Neural progenitor cell (in vitro differentiated cells): ENCODE results near the gene MTCP1. TPM values are rescaled to one million over a fixed set of nuclear protein-coding genes. Genes with fewer than 3 reads are reported as not detected.
A peak's percentile ranks its signal among the peaks of the same experiment; 100 is the strongest.

Source experiments
- DNase-seq: peaks from one replicate; pipeline ENCODE4 v3.0.0-alpha.2; 2016; ENCODE audit warnings: low spot score
- H2AFZ ChIP-seq: fragments of 200-600 bp; sonication (generic); replicated peaks from 2 replicates; pipeline ENCODE4 v1.6.1; 2016; ENCODE audit warnings: antibody characterized with exemption
- H3F3A ChIP-seq: fragments of 200-600 bp; sonication (generic); 2 replicates; pipeline ENCODE4 v1.6.1; 2016; ENCODE audit warnings: antibody characterized with exemption, low read depth
- H3K27ac ChIP-seq: fragments of 200-600 bp; sonication (generic); 2 replicates; pipeline ENCODE4 v1.5.1; 2016; ENCODE audit warnings: mild to moderate bottlenecking
- H3K27me3 ChIP-seq: fragments of 200-600 bp; sonication (generic); 2 replicates; pipeline ENCODE4 v1.6.1; 2016; ENCODE audit warnings: mild to moderate bottlenecking, moderate library complexity
- H3K36me3 ChIP-seq: fragments of 200-600 bp; sonication (generic); 2 replicates; pipeline ENCODE4 v1.5.1; 2016
- H3K4me1 ChIP-seq: fragments of 200-600 bp; sonication (generic); 2 replicates; pipeline ENCODE4 v1.6.1; 2016; ENCODE audit warnings: mixed run types
- H3K4me2 ChIP-seq: fragments of 200-600 bp; sonication (generic); 2 replicates; pipeline ENCODE4 v1.6.1; 2016
- H3K4me3 ChIP-seq: fragments of 200-600 bp; sonication (generic); 2 replicates; pipeline ENCODE4 v1.5.1; 2016
- H3K79me2 ChIP-seq: fragments of 200-600 bp; sonication (generic); 2 replicates; pipeline ENCODE4 v1.6.1; 2016; ENCODE audit warnings: low read depth
- H3K9ac ChIP-seq: fragments of 200-600 bp; sonication (generic); 2 replicates; pipeline ENCODE4 v1.6.1; 2016
- H3K9me3 ChIP-seq: fragments of 200-600 bp; sonication (generic); 2 replicates; pipeline ENCODE4 v1.5.1; 2016; ENCODE audit warnings: low read depth
- H4K20me1 ChIP-seq: fragments of 200-600 bp; sonication (generic); 2 replicates; pipeline ENCODE4 v1.6.1; 2016; ENCODE audit warnings: low read depth
- H3K27ac Mint-ChIP-seq: 3 replicates; pipeline ENCODE4 v1.8.0; 2021; ENCODE audit warnings: mixed read lengths
- H3K27me3 Mint-ChIP-seq: 2 replicates; pipeline ENCODE4 v1.8.0; 2022; ENCODE audit warnings: low read depth, mild to moderate bottlenecking, inconsistent platforms, moderate library complexity, mixed read lengths; ENCODE audit not compliant: insufficient read depth
- H3K36me3 Mint-ChIP-seq: 3 replicates; pipeline ENCODE4 v1.8.0; 2021; ENCODE audit warnings: mixed read lengths
- H3K4me1 Mint-ChIP-seq: 3 replicates; pipeline ENCODE4 v1.8.0; 2021; ENCODE audit warnings: mixed read lengths
- H3K4me3 Mint-ChIP-seq: 3 replicates; pipeline ENCODE4 v1.8.0; 2021; ENCODE audit warnings: mild to moderate bottlenecking, moderate library complexity, mixed read lengths
- H3K9me3 Mint-ChIP-seq: 3 replicates; pipeline ENCODE4 v1.8.0; 2020; ENCODE audit warnings: mixed read lengths
- CTCF ChIP-seq: fragments of 200-600 bp; sonication (generic); IDR thresholded peaks from 2 replicates; pipeline ENCODE4 v1.5.1; 2017; ENCODE audit warnings: antibody characterized with exemption, mild to moderate bottlenecking
- EZH2 ChIP-seq: fragments of 200-600 bp; sonication (generic); IDR thresholded peaks from 2 replicates; pipeline ENCODE4 v1.6.1; 2017; ENCODE audit warnings: antibody characterized with exemption, mild to moderate bottlenecking, moderate library complexity
- EZH2phosphoT487 ChIP-seq: fragments of 200-600 bp; sonication (generic); IDR thresholded peaks from 2 replicates; pipeline ENCODE4 v1.6.1; 2017; ENCODE audit warnings: antibody characterized with exemption
- total RNA-seq: library from RNA; depleted of rRNA; stranded (reverse); fragments of >200 nt; gene quantifications from 2 replicates; pipeline ENCODE4 v1.2.3, GENCODE V29; 2015; ENCODE audit warnings: low replicate concordance

Gene MTCP1
- total RNA-seq, 1 donor from 2014 or later: 1.2 TPM

- peaks cover 9% of the 10 kb centered on the region for H3K9me3 Mint-ChIP-seq
- Histone ChIP-seq H3K36me3 (no peaks in the 10 kb centered on the region), H3K9ac (peak within 1 kb of the TSS; percentile 79), H3K4me3 (peak within 1 kb of the TSS; percentile 75), H3K27me3 (no peaks in the 10 kb centered on the region), H2AFZ (peak within 1 kb of the TSS; percentile 77), H4K20me1 (no peaks in the 10 kb centered on the region), H3K9me3 (no peaks in the 10 kb centered on the region), H3F3A (peaks cover 12% of the 10 kb centered on the region), H3K79me2 (peaks cover 9% of the 10 kb centered on the region), H3K4me1 (peaks cover 6% of the 10 kb centered on the region), H3K4me2 (peak within 1 kb of the TSS; percentile 87), H3K27ac (peak within 1 kb of the TSS; percentile 90)
- H3K36me3 Mint-ChIP-seq: peaks cover 2% of the 10 kb centered on the region
- peak; percentile 93 for DNase-seq
- H3K27ac Mint-ChIP-seq: peak within 1 kb of the TSS; percentile 87
- peaks cover 8% of the 10 kb centered on the region for H3K27me3 Mint-ChIP-seq
- no peak for TF ChIP-seq CTCF
- TF ChIP-seq EZH2phosphoT487: no peak
- TF ChIP-seq EZH2: no peak
- H3K4me1 Mint-ChIP-seq: peaks cover 3% of the 10 kb centered on the region
- H3K4me3 Mint-ChIP-seq: peak within 1 kb of the TSS; percentile 89
Observed at GRCh38 chrX:155026727-155027508, 44.0 kb downstream of the MTCP1 start, which contains the start of gene FUNDC2. Gene FUNDC2 (plus strand): TSS chrX:155026844. CDS start chrX:155026939, 95 bp downstream.

GRCh38 chrX:155026420-155026726 lies 44.6 kb downstream of the MTCP1 start:
- no peaks in the 10 kb centered on the region for H3K36me3 ChIP-seq
- no peaks in the 10 kb centered on the region for H3K27me3 ChIP-seq
- TF ChIP-seq EZH2phosphoT487: no peak
- peak overlapping the region; percentile 89 for H3K4me3 Mint-ChIP-seq
- H2AFZ ChIP-seq: no peak overlapping the region
- H3K27ac Mint-ChIP-seq: peak overlapping the region; percentile 66
- H3K4me1 ChIP-seq: peaks cover 6% of the 10 kb centered on the region
- H3K9me3 ChIP-seq: no peaks in the 10 kb centered on the region
- H3K36me3 Mint-ChIP-seq: no peaks in the 10 kb centered on the region
- peaks cover 6% of the 10 kb centered on the region for H3K9me3 Mint-ChIP-seq
- H3K27me3 Mint-ChIP-seq: peaks cover 8% of the 10 kb centered on the region
- H3K9ac ChIP-seq: no peak overlapping the region
- H3K4me3 ChIP-seq: peak overlapping the region; percentile 75
- no peak for DNase-seq
- H3K79me2 ChIP-seq: peaks cover 9% of the 10 kb centered on the region
- H3F3A ChIP-seq: peaks cover 12% of the 10 kb centered on the region
- H3K4me1 Mint-ChIP-seq: peaks cover 3% of the 10 kb centered on the region
- peak overlapping the region; percentile 87 for H3K4me2 ChIP-seq
- H3K27ac ChIP-seq: peak overlapping the region; percentile 90
- no peaks in the 10 kb centered on the region for H4K20me1 ChIP-seq

- H3K27me3 Mint-ChIP-seq: peaks cover 8% of the 10 kb centered on the region
- Histone ChIP-seq H3K4me3 (no peak overlapping the region), H3K9me3 (no peaks in the 10 kb centered on the region), H3K27ac (no peak overlapping the region), H3K36me3 (no peaks in the 10 kb centered on the region), H3K27me3 (no peaks in the 10 kb centered on the region), H3K79me2 (peaks cover 9% of the 10 kb centered on the region), H3K9ac (no peak overlapping the region), H3F3A (peaks cover 12% of the 10 kb centered on the region), H3K4me2 (no peak overlapping the region), H3K4me1 (peaks cover 6% of the 10 kb centered on the region), H4K20me1 (no peaks in the 10 kb centered on the region), H2AFZ (no peak overlapping the region)
- peak overlapping the region; percentile 41 for H3K4me3 Mint-ChIP-seq
- H3K36me3 Mint-ChIP-seq: no peaks in the 10 kb centered on the region
- no peak for DNase-seq
- peaks cover 3% of the 10 kb centered on the region for H3K9me3 Mint-ChIP-seq
- no peak overlapping the region for H3K27ac Mint-ChIP-seq
- TF ChIP-seq CTCF (no peak), EZH2phosphoT487 (no peak), EZH2 (no peak)
- H3K4me1 Mint-ChIP-seq: peaks cover 3% of the 10 kb centered on the region
Observed at GRCh38 chrX:155023907-155024833, 46.8 kb downstream of the MTCP1 start.
